GM08714 (cell line): Measurements from ENCODE around the gene SYNDIG1L.
"Not testable (repeated sequence)": the region's sequence is repeated elsewhere in the genome, so short reads cannot be mapped to it uniquely, and the experiment has no call there.

Experiments used
- H3K4me3 ChIP-seq: fragments of 200-500 bp; sonication (Bioruptor generic); 2 replicates; pipeline ENCODE4 v1.5.1; 2014; ENCODE audit warnings: mild to moderate bottlenecking, low read length, inconsistent platforms
- ZNF274 ChIP-seq: IDR thresholded peaks from 2 replicates; pipeline ENCODE4 v1.6.1; 2012; ENCODE audit warnings: mild to moderate bottlenecking, low read depth, low read length

The SYNDIG1L gene

DNA sequence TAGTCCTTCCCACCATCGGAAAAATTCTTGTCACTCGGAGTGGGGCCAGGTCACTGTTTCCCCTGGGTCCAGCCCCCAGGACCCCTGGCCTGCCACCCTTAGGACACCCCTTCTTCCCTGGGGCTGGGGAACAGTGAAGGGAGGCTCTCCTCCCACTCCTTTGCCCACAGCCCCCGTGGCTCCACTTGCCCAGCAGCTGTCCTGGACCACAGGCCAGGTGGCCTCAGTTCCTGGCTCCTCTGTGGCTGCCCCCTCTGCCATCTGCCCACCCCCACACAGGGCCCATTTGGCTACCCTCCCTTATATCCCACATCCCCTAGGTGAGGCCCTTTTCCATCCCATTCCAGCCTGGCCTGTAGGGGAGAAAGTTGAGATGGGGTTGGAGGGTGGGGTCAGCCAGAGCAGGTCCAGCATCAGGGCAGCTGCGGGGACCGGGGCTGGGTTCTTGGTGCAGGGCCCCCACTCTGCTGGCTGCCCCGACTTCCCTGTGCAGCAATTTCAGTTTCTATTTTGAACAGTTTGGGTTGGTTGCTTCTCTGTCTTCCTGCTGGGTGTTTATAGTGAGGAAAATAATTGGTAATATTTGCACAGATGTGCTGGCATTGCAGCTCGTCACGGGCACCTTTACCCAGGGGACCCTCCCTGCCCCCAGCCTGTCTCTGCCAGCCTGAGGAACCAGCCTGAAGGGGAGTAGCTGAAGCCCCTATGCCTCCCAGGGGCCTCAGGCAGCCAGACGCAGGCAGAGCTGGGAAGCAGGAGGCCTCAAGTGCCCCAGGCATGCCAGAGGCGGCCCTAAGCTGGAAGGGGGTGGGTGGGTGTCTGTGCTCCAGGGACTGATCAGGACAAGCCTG, 23.4 kb downstream of the SYNDIG1L start:
- H3K4me3 ChIP-seq: no peak overlapping the region; the same call in 1 of the 2 replicates
- no peak for TF ChIP-seq ZNF274

DNA sequence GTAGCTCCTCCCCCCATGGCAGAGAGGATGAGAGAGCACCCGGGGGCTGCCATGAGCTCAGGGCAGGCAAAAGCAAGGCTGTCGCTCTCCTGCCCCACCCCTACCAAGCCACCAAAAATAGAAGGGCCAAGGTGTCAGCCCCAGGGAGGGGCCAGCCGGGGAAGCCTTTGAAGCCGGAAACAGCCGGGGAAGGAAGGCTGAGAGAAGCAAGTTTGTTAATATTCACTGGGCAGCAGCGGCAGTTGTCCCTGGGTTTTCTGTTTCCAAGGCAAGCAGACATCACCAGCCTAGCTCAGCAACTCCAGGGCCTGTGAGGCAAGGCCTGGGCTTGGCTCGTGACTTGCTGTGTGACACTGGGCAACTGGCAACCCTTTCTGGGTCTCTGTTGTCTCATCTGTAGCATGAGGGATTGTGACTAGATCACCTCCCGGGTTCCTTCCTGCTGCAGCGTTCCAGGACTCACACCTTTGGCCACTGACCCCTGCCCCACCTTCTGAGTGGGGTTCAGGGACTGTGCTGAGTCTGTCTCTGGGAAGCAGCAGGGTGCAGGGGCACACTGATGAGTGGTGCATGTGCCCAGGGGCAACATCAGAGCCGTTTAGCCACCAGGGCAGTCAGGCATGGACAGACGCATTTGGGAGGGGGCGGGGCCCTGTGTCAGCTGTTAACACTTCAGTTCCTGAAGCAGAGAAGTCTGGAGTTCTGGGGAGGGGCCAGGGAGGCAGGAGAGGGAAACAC, 24.3 kb downstream of the SYNDIG1L start:
- peak overlapping the region; percentile 27; the same call in 1 of the 2 replicates for H3K4me3 ChIP-seq
- no peak for TF ChIP-seq ZNF274

DNA sequence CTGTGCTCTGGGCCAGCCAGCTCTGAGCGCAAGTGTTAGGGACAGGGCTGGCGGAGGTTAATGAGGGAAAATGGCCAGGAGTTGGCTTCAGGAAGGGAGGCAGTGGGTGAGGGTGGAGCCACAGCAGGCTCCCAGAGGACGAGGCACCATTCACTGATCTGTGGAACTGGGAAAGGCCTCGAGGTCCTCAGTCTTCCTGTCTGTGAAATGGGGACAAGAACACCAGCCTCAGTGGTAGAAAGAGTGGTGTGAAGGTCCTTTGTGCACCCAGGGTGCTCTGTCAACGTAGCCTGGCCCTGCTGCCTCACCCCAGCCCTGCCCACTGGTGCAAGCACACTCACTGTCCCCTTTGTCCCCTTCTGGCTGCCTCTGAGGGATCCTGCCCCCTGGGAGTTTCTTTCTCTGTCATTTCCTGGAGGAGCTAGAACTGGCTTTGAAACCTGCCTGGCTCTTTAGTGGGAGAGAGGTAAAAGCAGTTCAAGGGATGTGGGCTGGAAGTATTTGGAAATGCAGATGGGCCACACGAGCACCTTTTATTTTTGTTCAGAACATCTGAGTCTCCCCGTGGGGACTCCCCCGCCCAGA, 25.0 kb downstream of the SYNDIG1L start:
- TF ChIP-seq ZNF274: no peak
- H3K4me3 ChIP-seq: no peak overlapping the region

DNA sequence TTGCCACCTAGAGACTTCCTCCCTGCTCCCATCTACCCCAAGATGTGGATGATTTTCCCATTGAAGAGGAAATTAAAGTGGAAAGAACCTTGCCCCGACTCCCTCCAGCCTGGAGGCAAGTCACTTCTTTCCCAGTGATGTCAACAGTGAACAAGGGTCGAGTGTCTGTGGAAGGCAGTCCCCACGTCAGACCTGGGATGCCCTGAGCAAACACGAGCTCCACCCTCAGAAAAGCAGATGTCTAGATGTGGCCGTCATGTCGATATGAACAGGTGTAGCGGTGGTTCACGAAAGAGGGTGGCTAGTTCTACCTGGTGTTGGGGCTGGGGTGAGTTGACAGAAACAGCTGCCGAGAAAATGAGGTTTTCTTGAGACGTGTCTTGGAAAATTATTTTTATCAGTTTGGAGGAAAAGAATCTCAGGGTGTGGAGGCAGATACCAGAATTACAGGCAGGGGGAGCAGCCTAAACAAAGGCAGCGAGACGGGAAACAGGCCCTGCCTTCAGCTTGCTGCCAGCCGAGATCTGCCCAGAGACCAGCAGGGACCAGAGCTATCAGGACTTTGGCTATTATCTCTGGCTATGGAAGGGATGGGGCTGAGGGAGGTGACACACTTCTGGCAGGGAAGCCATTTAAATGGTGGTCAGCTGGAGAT, 25.9 kb downstream of the SYNDIG1L start:
- TF ChIP-seq ZNF274: no peak
- no peak overlapping the region for H3K4me3 ChIP-seq

DNA sequence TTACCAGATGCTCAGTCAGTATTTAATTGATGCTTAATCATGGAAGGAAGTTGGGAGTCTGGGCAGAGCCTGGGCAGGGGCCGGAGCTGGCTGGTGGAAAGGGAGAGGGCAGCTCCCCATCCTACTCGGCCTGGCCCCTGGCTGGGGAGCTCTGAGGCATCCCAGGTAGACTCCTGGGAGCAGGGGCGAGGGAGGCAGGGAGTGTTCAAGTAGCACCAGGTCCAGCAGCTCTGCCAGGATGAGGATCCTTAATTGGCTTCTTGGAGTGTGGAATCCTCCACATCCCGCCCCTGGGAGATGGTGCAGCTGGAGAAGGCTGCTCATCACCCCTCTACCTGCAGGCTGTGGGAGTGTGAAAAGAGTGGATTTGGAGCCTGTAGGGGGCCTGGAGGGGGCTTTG, 30.9 kb downstream of the SYNDIG1L start:
- TF ChIP-seq ZNF274: no peak
- H3K4me3 ChIP-seq: no peak overlapping the region

DNA sequence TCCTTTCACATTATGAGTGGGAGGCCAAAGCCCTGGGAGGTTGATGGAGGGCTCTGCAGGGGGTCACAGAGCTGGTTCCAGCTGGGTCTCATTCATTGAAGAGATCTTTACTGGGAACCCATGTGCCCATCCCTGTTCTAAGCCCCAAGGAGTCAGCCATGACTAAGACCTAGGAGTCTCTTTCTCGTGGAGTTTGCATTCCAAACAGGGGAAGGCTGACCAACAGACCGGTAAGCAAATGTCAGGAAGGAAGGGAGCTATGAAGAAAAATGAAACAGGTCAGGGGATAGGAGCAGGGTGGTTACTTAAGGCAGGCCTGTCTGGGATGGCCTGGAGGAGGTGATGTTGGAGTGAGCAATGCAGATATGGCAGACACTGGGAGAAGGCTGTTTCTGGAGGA, 31.5 kb downstream of the SYNDIG1L start:
- no peak overlapping the region for H3K4me3 ChIP-seq
- TF ChIP-seq ZNF274: no peak

DNA sequence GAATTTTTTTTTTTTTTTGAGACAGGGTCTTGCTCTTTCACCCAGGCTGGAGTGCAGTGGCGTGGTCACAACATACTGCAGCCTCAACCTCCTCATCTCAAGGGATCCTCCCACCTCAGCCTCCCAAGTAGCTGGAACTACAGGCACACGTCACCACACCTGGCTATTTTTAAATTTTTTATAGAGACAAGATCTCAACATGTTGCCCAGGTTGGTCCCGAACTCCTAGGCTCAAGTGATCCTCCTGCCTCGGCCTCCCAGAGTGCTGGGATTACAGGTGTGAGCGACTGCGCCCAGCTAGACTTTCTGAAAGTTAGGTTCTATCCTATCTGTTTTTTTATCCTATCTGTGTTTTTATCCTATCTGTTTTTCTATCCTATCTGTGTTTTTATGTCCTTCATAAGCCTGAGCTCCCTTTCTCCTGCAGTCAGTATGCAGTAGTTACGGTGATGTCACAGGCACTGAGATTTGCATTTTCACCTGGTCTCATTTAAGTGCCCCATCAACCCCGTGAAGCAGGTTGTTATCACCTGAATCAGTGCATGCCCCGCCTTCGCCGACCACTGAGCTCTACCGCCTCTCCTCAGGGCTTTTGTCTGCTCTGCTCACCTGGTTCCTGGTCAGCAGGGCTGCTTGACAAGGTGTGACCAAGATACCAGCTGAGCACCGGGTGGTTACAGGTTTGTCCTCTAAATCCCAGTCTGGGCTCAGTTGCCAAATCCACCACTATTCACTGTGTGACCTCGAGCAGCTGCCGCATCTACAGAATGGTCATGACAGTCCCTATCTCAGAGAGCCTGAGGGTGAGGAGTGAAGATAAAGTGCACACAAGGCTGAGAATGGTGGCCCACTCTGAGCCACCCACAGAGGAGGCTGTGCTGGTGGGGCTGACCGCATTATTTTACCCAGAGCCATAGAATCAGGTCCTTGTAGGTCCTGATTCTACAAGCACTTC, 33.1 kb downstream of the SYNDIG1L start:
- no peak overlapping the region for H3K4me3 ChIP-seq
- no peak for TF ChIP-seq ZNF274

DNA sequence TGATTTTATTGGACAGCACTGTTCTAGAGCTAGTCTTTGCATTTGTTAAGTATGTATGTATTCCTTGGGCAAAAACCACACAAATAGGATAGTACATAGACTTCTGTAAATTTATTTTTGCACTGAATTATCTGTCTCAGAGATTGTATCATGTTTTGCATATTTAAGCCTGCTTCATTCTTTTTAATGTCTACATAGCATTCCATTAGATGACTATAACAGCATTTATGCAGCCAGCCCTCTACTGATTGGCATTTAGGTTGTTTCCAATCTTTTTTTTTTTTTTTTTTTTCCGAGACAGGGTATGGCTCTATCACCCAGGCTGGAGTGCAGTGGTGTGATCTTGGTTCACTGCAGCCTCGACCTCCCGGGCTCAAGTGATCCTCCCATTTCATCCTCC, 34.5 kb downstream of the SYNDIG1L start:
- H3K4me3 ChIP-seq: no peak overlapping the region
- TF ChIP-seq ZNF274: no peak

DNA sequence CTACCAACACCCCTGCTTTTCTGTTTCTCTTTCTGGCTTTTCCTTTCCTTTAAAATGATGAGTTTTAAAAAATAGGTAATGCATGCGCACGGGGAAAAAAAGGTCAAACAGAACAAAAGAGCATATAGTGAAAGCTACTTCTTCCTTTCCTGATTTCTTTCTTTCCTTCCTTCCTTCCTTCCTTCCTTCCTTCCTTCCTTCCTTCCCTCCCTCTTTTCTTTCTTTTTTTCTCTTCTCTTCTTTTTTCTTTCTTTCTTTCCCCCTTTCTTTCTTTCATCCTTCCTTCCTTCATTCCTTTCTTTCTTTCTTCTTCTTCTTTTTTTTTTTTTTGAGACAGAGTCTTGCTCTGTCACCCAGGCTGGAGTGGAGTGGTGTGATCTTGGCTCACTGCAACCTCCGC, 35.5 kb downstream of the SYNDIG1L start:
- H3K4me3 ChIP-seq: not testable (repeated sequence)

DNA sequence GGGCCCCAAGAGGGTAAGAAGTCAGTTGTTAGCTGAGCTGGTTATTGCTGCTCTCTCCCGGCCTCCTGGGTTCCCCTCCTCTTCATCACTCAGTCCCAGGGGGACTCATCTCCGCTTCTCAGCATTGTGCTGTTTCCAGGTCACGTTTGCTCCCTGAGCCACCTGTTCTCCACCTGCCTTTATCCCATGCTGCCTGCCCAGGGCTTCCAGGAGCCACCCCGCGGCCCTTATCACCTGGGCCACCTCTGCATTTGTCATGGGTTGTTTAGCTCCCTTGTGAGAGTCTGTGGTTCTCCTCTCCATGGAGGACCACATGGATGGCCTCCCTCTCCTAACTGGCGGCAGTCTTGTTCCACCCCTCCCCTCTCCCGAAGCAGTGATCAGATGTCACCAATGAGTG, 36.0 kb downstream of the SYNDIG1L start:
- no peak for TF ChIP-seq ZNF274
- H3K4me3 ChIP-seq: no peak overlapping the region

DNA sequence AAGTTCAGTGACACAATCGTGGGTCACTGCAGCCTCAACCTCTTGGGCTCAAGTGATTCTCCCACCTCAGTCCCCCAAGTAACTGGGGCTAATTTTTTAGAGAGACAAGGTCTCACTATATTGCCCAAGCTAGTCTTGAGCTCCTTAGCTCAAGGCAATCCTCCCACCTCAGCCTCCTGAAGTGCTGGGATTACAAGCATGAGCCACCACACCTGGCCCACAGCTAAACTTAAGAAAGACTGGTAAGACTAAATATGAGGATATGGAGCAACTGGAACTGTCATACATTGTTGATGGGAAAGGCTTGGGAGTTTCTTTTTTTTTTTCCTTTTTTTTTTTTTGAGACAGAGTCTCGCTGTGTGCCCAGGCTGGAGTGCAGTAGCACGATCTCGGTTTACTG, 43.8 kb downstream of the SYNDIG1L start:
- no peak for TF ChIP-seq ZNF274
- H3K4me3 ChIP-seq: no peak overlapping the region

DNA sequence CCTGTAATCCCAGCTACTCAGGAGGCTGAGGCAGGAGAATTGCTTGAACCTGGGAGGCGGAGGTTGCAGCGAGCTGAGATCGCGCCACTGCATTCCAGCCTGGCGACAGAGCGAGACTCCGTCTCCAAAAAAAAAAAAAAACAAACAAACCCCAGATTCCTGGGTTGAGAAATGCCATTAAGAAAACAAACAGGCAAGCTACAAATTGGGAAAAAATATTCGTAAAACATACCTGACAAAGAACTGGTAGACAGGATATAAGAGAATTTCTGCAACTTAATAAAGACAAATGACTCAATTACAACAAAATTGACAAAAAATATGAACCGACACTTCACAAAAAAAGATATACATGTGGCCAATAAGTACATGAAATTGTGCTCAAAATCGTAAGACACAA, 44.4 kb downstream of the SYNDIG1L start:
- H3K4me3 ChIP-seq: not testable (repeated sequence)

DNA sequence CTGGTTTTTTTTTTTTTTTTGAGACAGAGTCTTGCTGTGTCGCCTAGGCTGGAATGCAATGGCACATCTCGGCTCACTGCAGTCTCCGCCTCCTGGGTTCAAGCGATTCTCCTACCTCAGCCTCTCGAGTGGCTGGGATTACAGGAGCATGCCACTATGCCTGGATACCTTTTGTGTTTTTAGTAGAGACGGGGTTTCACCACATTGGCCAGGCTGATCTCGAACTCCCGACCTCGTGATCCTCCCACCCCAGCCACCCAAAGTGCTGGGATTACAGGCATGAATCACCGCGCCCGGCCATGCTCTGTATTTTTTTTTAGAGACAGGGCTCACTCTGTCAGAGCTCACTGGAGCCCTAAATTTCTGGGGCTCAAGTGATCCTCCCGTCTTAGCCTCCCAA, 45.2 kb downstream of the SYNDIG1L start:
- H3K4me3 ChIP-seq: no peak overlapping the region
- TF ChIP-seq ZNF274: no peak

DNA sequence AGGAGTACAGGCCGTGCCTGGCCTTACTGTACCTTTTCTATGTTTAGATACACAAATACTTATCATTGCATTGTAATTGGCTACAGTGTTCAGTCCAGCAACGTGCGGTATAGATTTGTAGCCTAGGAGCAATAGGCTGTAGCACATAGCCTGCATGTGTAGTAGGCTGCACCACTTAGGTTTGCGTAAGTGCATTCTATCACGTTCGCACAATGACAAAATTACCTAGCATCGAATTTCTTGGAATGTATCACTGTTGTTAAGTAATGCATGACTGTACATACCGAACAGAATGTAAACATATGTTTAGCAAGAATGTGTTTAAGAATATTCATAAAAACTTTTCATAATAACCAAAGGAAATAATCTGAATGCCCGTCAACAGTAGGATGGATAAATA, 45.8 kb downstream of the SYNDIG1L start:
- no peak overlapping the region for H3K4me3 ChIP-seq
- TF ChIP-seq ZNF274: no peak
